Measurements from ENCODE around the gene ITGB7. TPM values are rescaled to one million over a fixed set of nuclear protein-coding genes. Genes with fewer than 3 reads are reported as not detected.

ITGB7 gene
- total RNA-seq, 1 experiment from 2014 or later = 38.6 TPM

DNA sequence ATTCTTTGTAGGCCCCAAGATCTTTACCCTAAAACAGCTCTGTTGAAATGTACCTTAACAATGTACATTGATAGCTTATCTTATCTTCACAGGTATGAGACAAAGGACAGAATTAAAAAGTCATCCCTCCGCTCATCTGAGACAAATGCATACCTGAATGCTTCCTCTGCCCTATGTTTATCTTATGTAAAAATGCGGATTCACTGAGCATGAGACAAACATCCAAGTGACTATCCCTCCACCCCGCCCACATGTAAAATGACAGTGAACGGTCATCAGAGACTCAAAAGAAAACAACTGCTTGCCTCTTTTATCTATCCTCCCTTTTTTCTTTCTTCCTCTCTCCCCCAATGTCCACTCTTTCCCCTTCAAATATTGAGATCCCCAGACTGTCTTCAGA lies 63.7 kb downstream of the ITGB7 start:
- in situ Hi-C loops (cut with HindIII; ENCODE audit: low pct_unique_long_range_greater_than_20kb, low sequenced_read_pairs) = no loop called here
- no peak for DNase-seq (ENCODE audit: low read depth)

Other genes starting within 250 kb of the ITGB7 start
- gene EIF4B, start 200.8 kb downstream of the ITGB7 start, total RNA-seq (2014; rRNA removed; shearing (Covaris generic); ENCODE audit: low replicate concordance) = 834 and 874 TPM in 2 replicates
- gene TNS2, start 157.2 kb downstream of the ITGB7 start, total RNA-seq (2014; rRNA removed; shearing (Covaris generic); ENCODE audit: low replicate concordance) = 5.1 and 5.6 TPM in 2 replicates
- 35.2 and 48.2 TPM in 2 replicates for gene SPRYD3, start 127.9 kb downstream of the ITGB7 start, total RNA-seq (2014; rRNA removed; shearing (Covaris generic); ENCODE audit: low replicate concordance)
- 265 TPM in 2 replicates for gene IGFBP6, start 109.6 kb downstream of the ITGB7 start, total RNA-seq (2014; rRNA removed; shearing (Covaris generic); ENCODE audit: low replicate concordance)
- gene SOAT2, start 103.8 kb downstream of the ITGB7 start, total RNA-seq (2014; rRNA removed; shearing (Covaris generic); ENCODE audit: low replicate concordance) = not detected in 2 replicates
- gene ZNF740, start 26.5 kb downstream of the ITGB7 start, total RNA-seq (2014; rRNA removed; shearing (Covaris generic); ENCODE audit: low replicate concordance) = 6.2 and 6.8 TPM in 2 replicates
- 2.5 and 3.6 TPM in 2 replicates for gene CSAD, start 26.3 kb downstream of the ITGB7 start, total RNA-seq (2014; rRNA removed; shearing (Covaris generic); ENCODE audit: low replicate concordance)
- gene RARG, start 25.0 kb upstream of the ITGB7 start, total RNA-seq (2014; rRNA removed; shearing (Covaris generic); ENCODE audit: low replicate concordance) = 25.2 and 28.6 TPM in 2 replicates
- 24.6 and 36.2 TPM in 2 replicates for gene ESPL1, start 61.0 kb upstream of the ITGB7 start, total RNA-seq (2014; rRNA removed; shearing (Covaris generic); ENCODE audit: low replicate concordance)
- gene PFDN5, start 88.3 kb upstream of the ITGB7 start, total RNA-seq (2014; rRNA removed; shearing (Covaris generic); ENCODE audit: low replicate concordance) = 537 and 754 TPM in 2 replicates
- gene MYG1, start 92.4 kb upstream of the ITGB7 start, total RNA-seq (2014; rRNA removed; shearing (Covaris generic); ENCODE audit: low replicate concordance) = 88.8 and 89.8 TPM in 2 replicates
- 112 and 154 TPM in 2 replicates for gene AAAS, start 114.4 kb upstream of the ITGB7 start, total RNA-seq (2014; rRNA removed; shearing (Covaris generic); ENCODE audit: low replicate concordance)
- gene SP7, start 129.1 kb upstream of the ITGB7 start, total RNA-seq (2014; rRNA removed; shearing (Covaris generic); ENCODE audit: low replicate concordance) = not detected in 2 replicates
- 23.3 and 39.3 TPM in 2 replicates for gene SP1, start 172.9 kb upstream of the ITGB7 start, total RNA-seq (2014; rRNA removed; shearing (Covaris generic); ENCODE audit: low replicate concordance)
- not detected in 2 replicates for gene AMHR2, start 216.6 kb upstream of the ITGB7 start, total RNA-seq (2014; rRNA removed; shearing (Covaris generic); ENCODE audit: low replicate concordance)
- 151 and 174 TPM in 2 replicates for gene PRR13, start 234.5 kb upstream of the ITGB7 start, total RNA-seq (2014; rRNA removed; shearing (Covaris generic); ENCODE audit: low replicate concordance)
- 190 and 201 TPM in 2 replicates for gene PCBP2, start 244.9 kb upstream of the ITGB7 start, total RNA-seq (2014; rRNA removed; shearing (Covaris generic); ENCODE audit: low replicate concordance)

Data from Caki2 (cell line).